HepG2 (cell line): ENCODE results near the gene LYPD4. TPM values are rescaled to one million over a fixed set of nuclear protein-coding genes. Genes with fewer than 3 reads are reported as not detected.
A peak's percentile ranks its signal among the peaks of the same experiment; 100 is the strongest.

Experiments
- ATAC-seq: fragments of 200-7000 bp; cut with Tn5 transposase; 3 replicates; pipeline ENCODE4 v1.9.1; 2020; ENCODE audit warnings: mild to moderate bottlenecking, moderate library complexity
- BruUV-seq: library from RNA; stranded (reverse); fragments of 400-500 nt; replicated peaks from 2 replicates; lab custom pipeline; 2021; lab: Mats Ljungman, UMichigan
- CTCF ChIA-PET: fragments of 300-600 bp; formaldehyde crosslinking; extraction: SDS; loops from one replicate; lab custom pipeline; 2021; ENCODE audit warnings: low total read pairs, inconsistent platforms, low intra/inter-chr PET ratio; lab: Yijun Ruan, JAX
- POLR2A ChIA-PET: fragments of 350-600 bp; sonication (Branson Sonifier 250); formaldehyde crosslinking; loops from one replicate; lab custom pipeline; 2020; ENCODE audit warnings: antibody characterized with exemption, inconsistent platforms; lab: Yijun Ruan, JAX
- DNase-seq: peaks from one replicate; pipeline ENCODE4 v3.0.0-alpha.2; 2015; ENCODE audit warnings: low spot score
- FAIRE-seq: peaks from 3 replicates; lab custom pipeline; 2011; peaks lifted over from hg19 to GRCh38; lab: Jason Lieb, UNC
- H2AFZ ChIP-seq: one replicate; pipeline ENCODE4 v1.6.1; 2011; ENCODE audit warnings: low read length, inconsistent platforms
- H3K27ac ChIP-seq: fragments of 300-600 bp; 3 replicates; pipeline ENCODE4 v1.8.0; 2011; ENCODE audit warnings: mixed run types, mild to moderate bottlenecking, mixed read lengths, low read length, inconsistent platforms; ENCODE audit not compliant: insufficient read depth; ENCODE audit errors: extremely low read length
- H3K27me3 ChIP-seq, 2 experiments: fragments of 200-600 bp in 1 of 2; 2 replicates in 1 of 2; 3 replicates in 1 of 2; pipeline versions ENCODE4 v1.6.0 to v1.8.0; 2011; ENCODE audit warnings: low read length in 2 of 2, mild to moderate bottlenecking in 2 of 2, moderate library complexity in 2 of 2, inconsistent platforms in 1 of 2; ENCODE audit not compliant: insufficient read depth in 2 of 2, control insufficient read depth in 1 of 2
- H3K36me3 ChIP-seq, 2 experiments: fragments of 200-600 bp in 1 of 2; replicated peaks in 1 of 2; 2 replicates in 1 of 2; 3 replicates in 1 of 2; pipeline versions ENCODE4 v1.5.1 to v1.8.0; 2011; ENCODE audit warnings: low read length in 2 of 2, inconsistent platforms in 1 of 2; ENCODE audit not compliant: insufficient read depth in 2 of 2, control insufficient read depth in 1 of 2
- H3K4me1 ChIP-seq: 2 replicates; pipeline ENCODE4 v1.5.1; 2012; ENCODE audit warnings: low read length, inconsistent platforms; ENCODE audit not compliant: insufficient read depth
- H3K4me2 ChIP-seq: 2 replicates; pipeline ENCODE4 v1.6.0; 2011; ENCODE audit warnings: low read depth, low read length, inconsistent platforms
- H3K4me3 ChIP-seq, 3 experiments: fragments of 200-600 bp in 1 of 3; sonication (generic), shearing (Covaris generic) in 1 of 3; replicated peaks in 1 of 3; 2 replicates each; pipeline ENCODE4 v1.5.1; 2011 to 2016; ENCODE audit warnings: low read length in 3 of 3, inconsistent platforms in 2 of 3, low read depth in 2 of 3, mild to moderate bottlenecking in 2 of 3, control low read depth in 1 of 3, mixed read lengths in 1 of 3; ENCODE audit not compliant: insufficient read depth in 1 of 3
- H3K79me2 ChIP-seq: one replicate; pipeline ENCODE4 v1.6.1; 2011; ENCODE audit warnings: low read length, inconsistent platforms; ENCODE audit not compliant: insufficient read depth
- H3K9ac ChIP-seq: 2 replicates; pipeline ENCODE4 v1.6.0; 2011; ENCODE audit warnings: mild to moderate bottlenecking, low read depth, low read length, inconsistent platforms; ENCODE audit not compliant: insufficient read depth
- H3K9me3 ChIP-seq: 2 replicates; pipeline ENCODE4 v1.5.1; 2012; ENCODE audit warnings: mild to moderate bottlenecking, low read length
- H4K20me1 ChIP-seq: 2 replicates; pipeline ENCODE4 v1.6.0; 2011; ENCODE audit warnings: inconsistent platforms, mild to moderate bottlenecking, low read length, moderate library complexity; ENCODE audit not compliant: insufficient read depth
- ETS1 ChIP-seq: sonication (generic); formaldehyde crosslinking; IDR thresholded peaks from 2 replicates; pipeline ENCODE4 v1.4.0; 2020; ENCODE audit warnings: missing genetic modification reagents
- PATZ1 ChIP-seq: sonication (generic); formaldehyde crosslinking; IDR thresholded peaks from 2 replicates; pipeline ENCODE4 v1.4.0; 2020; ENCODE audit warnings: missing genetic modification reagents
- PAXIP1 ChIP-seq: sonication (generic); formaldehyde crosslinking; conservative IDR thresholded peaks from 2 replicates; pipeline ENCODE4 v1.4.0; 2020; ENCODE audit warnings: mild to moderate bottlenecking, missing genetic modification reagents, moderate library complexity
- PCBP2 ChIP-seq: fragments of 200-400 bp; formaldehyde crosslinking; optimal IDR thresholded peaks from 2 replicates; pipeline ENCODE3; 2018; ENCODE audit warnings: low read length, low read depth; ENCODE audit not compliant: poor library complexity, severe bottlenecking
- RBFOX2 ChIP-seq: fragments of 200-400 bp; formaldehyde crosslinking; IDR thresholded peaks from 2 replicates; pipeline ENCODE4 v1.6.1; 2017; ENCODE audit warnings: low read depth, mild to moderate bottlenecking, low read length
- STAT6 ChIP-seq: sonication (generic); formaldehyde crosslinking; IDR thresholded peaks from 2 replicates; pipeline ENCODE4 v1.4.0; 2020; ENCODE audit warnings: missing genetic modification reagents, mild to moderate bottlenecking, borderline replicate concordance
- ZBTB20 ChIP-seq: sonication (generic); formaldehyde crosslinking; IDR thresholded peaks from 2 replicates; pipeline ENCODE4 v1.8.1; 2023; ENCODE audit warnings: missing genetic modification reagents, low read depth, mild to moderate bottlenecking, borderline replicate concordance
- ZHX1 ChIP-seq: sonication (generic); formaldehyde crosslinking; IDR thresholded peaks from 2 replicates; pipeline ENCODE4 v1.8.1; 2022; ENCODE audit warnings: low read depth, mild to moderate bottlenecking, missing genetic modification reagents
- ZNF768 ChIP-seq: sonication (generic); formaldehyde crosslinking; IDR thresholded peaks from 2 replicates; pipeline ENCODE4 v1.4.0; 2020; ENCODE audit warnings: missing genetic modification reagents
- ZZZ3 ChIP-seq: sonication (generic); formaldehyde crosslinking; IDR thresholded peaks from 2 replicates; pipeline ENCODE4 v1.4.0; 2020; ENCODE audit warnings: missing genetic modification reagents, mild to moderate bottlenecking, borderline replicate concordance
- WGBS: methylation state at CpG from one replicate; pipeline ENCODE4 v1.1.6; 2017; ENCODE audit warnings: low lambda C conversion rate; 5-methylcytosine and 5-hydroxymethylcytosine counted together
- in situ Hi-C: cut with HindIII; loops from 2 replicates; pipeline ENCODE4 v1.10.0; 2017; ENCODE audit warnings: low pct_unique_long_range_greater_than_20kb; ENCODE audit not compliant: extremely low pct_ligation_motif_present
- intact Hi-C: fragments of 100-400 bp; cut with micrococcal nuclease; formaldehyde crosslinking; loops from one replicate; pipeline ENCODE4 v1.10.0; 2022; ENCODE audit not compliant: unreplicated experiment
- polyA plus RNA-seq, 8 experiments: library from polyadenylated mRNA; depleted of rRNA in 3 of 8; stranded (reverse) in 7 of 8; unstranded in 1 of 8; fragments of >200 nt; fragmentation: Illumina TruSeq in 4 of 8; extraction: Trizol in 4 of 8; gene quantifications; 2 replicates each; pipeline versions ENCODE4 v1.2.1 to v1.2.3, GENCODE V29; 2011 to 2016; ENCODE audit warnings: low read depth in 4 of 8, missing spikeins in 1 of 8, mixed read lengths in 1 of 8; ENCODE audit not compliant: insufficient read depth in 1 of 8
- total RNA-seq, 5 experiments: library from RNA; depleted of rRNA; stranded (reverse); fragments of >200 nt; fragmentation: Illumina TruSeq; extraction: Trizol; gene quantifications; 2 replicates each; pipeline ENCODE4 v1.2.3, GENCODE V29; 2016; ENCODE audit warnings: low read depth in 1 of 5

The LYPD4 gene
- total and polyA plus RNA-seq, 2 of the 13 experiments (the other 11 are each of a cell fraction or from before 2014, with no cell fraction given) = not detected

- intact Hi-C loops (no loop called here), in situ Hi-C loops (no loop called here)
- ATAC-seq (peak; percentile 59), FAIRE-seq (peak; percentile 42), DNase-seq (peak; percentile 59)
- no peaks in the 10 kb centered on the region for H4K20me1 ChIP-seq
- peaks cover 19 to 31% of the 10 kb centered on the region in 2 experiments for H3K36me3 ChIP-seq
- CTCF ChIA-PET = no interaction called here
- H3K27ac ChIP-seq = no peak overlapping the region
- no TSS peak for BruUV-seq
- no peaks in the 10 kb centered on the region for H3K9me3 ChIP-seq
- peaks cover 5% of the 10 kb centered on the region for H3K4me1 ChIP-seq
- WGBS = 0% methylated on average over 1 of the region's 6 CpGs
- H3K4me3 ChIP-seq = no peak overlapping the region
- H3K27me3 ChIP-seq = no peaks in the 10 kb centered on the region
- H3K79me2 ChIP-seq = no peaks in the 10 kb centered on the region
- no peak overlapping the region for H2AFZ ChIP-seq
- no peak overlapping the region for H3K9ac ChIP-seq
- POLR2A ChIA-PET = interaction anchor here (1.1 kb wide), 1 partner anchor 34 kb away, joined by 3 read pairs; the partner anchor contains the start of gene RPS19
- H3K4me2 ChIP-seq = no peak overlapping the region
- TF ChIP-seq ETS1 (no peak), ZBTB20 (CRISPR knock-in tag) (no peak), RBFOX2 (no peak), PAXIP1 (CRISPR knock-in tag) (peak; percentile 55), ZHX1 (peak; percentile 36; the same call in 1 of the 2 replicates), ZNF768 (no peak), PCBP2 (no peak), STAT6 (CRISPR knock-in tag) (no peak), ZZZ3 (no peak), PATZ1 (peak; percentile 26; the same call in 1 of the 2 replicates)
Observed at GRCh38 chr19:41893899-41894298, 49.4 kb upstream of the LYPD4 start.
